HG03196 (cell line): Measurements from ENCODE around the gene ZMIZ1.
"Not testable (repeated sequence)": the region's sequence is repeated elsewhere in the genome, so short reads cannot be mapped to it uniquely, and the experiment has no call there.

ENCODE experiments used
- ATAC-seq: cut with Tn5 transposase; IDR thresholded peaks from one replicate; pipeline ENCODE4 v1.9.1; 2021; ENCODE audit not compliant: unreplicated experiment

Gene ZMIZ1

DNA sequence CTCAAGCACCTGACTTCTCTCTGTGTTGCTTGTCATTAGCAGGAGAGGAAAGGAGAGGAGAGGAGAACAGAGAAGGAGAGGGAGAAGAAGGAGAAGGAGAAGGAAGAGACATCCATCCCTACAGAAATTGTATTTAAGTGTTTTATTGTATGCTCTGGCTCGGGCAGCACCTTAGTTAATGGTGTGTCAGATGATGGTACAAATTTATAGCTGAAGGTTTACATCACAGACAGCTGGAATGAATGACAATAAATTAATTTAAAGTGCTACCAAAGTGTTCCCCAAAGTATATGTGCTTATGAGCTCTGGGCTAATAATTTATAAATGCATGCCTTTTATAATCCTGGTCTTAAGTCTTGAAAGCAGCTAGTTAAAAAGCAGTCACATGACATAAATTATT is 38.1 kb upstream of the ZMIZ1 start:
- no peak for ATAC-seq

DNA sequence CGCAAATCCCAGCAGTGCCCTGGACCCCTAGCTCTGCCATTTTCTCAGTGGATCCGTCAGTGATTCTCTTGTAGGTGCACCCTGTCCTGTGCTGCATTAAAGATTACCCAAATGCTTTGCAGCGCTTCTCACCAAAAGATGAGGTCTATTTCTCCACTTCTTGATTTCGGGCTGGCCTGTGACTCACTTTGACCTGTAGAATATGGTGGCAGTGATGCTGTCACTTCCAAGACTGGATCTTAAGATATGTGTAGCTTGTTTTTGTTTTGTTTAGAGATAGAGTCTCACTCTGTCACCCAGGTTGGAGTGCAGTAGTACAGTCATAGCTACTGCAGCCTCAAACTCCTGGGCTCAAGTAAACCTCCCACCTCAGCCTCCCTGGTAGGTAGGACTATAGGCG is 37.0 kb upstream of the ZMIZ1 start:
- ATAC-seq: no peak

- no peak for ATAC-seq
Measured at GRCh38 chr10:79034271-79034876, 34.4 kb upstream of the ZMIZ1 start.

DNA sequence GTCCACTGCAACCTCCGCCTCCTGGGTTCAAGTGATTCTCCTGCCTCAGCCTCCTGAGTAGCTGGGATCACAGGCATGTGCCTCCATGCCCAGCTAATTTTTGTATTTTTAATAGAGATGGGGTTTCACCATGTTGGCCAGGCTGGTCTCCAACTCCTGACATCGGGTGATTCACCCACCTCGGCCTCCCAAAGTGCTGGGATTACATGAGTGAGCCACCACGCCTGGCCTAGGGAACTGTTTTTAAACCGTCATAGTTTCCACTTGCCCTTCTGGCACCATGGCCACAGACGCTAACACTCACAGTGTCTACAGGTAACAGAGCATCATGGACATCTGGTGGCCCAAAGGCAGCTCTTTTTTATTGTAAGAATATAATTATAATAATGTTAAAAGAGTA is 32.4 kb upstream of the ZMIZ1 start:
- ATAC-seq: not testable (repeated sequence)

- ATAC-seq: no peak
Measured at GRCh38 chr10:79038104-79038840, 30.5 kb upstream of the ZMIZ1 start.

- ATAC-seq: no peak
Measured at GRCh38 chr10:79038841-79039201, 29.9 kb upstream of the ZMIZ1 start.

GRCh38 chr10:79042639-79043411 is 25.9 kb upstream of the ZMIZ1 start:
- no peak for ATAC-seq

- ATAC-seq: no peak
Measured at GRCh38 chr10:79044036-79044632, 24.6 kb upstream of the ZMIZ1 start.

GRCh38 chr10:79044846-79045245 is 23.9 kb upstream of the ZMIZ1 start:
- ATAC-seq: no peak

- ATAC-seq: no peak
Measured at GRCh38 chr10:79045566-79046175, 23.1 kb upstream of the ZMIZ1 start.

DNA sequence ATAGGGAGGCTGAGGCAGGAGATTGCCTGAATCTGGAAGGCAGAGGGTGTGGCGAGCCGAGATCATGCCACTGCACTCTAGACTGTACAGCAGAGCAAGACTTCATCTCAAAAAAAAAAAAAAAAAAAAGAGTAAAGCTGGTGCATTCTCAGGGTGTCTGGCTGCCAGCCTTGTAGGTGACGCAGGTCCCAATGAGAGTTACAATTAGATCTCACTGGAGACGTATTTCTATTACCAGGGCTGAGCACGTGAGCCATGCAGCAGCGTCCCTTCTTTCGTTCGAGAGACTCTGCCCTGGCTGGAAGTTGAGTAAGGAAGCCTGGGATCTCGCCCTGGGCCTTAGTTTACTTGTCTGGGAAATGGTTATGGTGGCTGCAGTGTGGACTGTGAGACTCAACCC is 22.4 kb upstream of the ZMIZ1 start:
- no peak for ATAC-seq

DNA sequence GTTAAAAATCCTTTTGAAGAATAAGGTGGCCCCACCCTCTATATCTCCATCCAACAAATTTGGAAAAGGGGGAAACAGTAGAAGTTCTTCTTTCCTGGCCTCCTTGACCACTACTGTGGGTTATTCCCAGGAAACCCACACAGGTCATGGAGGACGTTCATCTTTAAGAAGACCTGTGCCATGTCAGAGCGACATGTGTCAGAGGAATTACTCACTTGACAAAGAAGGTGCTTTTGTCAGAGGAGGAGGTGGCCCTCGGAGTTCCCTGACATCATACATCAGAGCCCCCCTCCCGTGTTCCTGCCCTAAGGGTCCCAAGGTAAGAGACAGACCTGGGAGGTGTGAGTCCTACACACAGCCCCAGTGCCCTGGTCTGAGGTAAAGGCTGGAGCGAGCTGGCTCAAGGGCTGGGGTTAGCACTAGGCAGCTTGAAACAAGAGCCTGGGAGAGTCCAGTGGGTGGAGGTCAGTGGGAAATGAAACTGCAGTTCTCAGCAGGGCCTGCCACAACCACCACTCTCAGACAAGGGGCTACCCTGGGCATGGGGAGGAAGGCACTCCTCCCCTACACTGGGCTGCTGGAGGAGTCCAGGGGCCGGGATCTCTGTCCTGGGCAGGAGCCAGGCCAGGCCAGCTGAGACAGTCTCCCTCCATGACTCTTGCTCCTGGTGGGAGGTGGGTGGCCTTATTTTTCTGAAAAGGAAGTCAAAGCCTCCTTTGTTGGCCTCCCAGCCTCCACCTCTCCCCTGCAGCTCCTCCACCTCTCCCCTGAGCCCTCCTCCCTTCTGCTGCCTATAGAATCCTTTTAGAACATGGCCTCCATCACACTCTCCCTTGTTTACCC is 21.8 kb upstream of the ZMIZ1 start:
- no peak for ATAC-seq

DNA sequence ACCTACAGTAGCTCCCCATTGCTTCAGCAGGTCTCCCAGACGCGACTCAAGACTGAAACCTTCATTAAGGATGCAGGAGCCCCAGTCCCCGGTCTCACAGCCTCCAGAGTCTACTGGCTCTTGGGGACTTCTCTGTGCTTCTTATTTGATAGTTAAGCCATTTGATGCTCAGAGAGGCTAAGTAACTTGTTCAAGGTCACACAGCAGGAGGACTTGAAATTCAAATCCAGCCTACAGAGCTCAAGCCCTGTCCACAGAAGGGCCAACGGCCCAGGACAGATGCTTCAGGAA is 21.2 kb upstream of the ZMIZ1 start:
- no peak for ATAC-seq

GRCh38 chr10:79047875-79048638 is 20.7 kb upstream of the ZMIZ1 start:
- ATAC-seq: no peak

DNA sequence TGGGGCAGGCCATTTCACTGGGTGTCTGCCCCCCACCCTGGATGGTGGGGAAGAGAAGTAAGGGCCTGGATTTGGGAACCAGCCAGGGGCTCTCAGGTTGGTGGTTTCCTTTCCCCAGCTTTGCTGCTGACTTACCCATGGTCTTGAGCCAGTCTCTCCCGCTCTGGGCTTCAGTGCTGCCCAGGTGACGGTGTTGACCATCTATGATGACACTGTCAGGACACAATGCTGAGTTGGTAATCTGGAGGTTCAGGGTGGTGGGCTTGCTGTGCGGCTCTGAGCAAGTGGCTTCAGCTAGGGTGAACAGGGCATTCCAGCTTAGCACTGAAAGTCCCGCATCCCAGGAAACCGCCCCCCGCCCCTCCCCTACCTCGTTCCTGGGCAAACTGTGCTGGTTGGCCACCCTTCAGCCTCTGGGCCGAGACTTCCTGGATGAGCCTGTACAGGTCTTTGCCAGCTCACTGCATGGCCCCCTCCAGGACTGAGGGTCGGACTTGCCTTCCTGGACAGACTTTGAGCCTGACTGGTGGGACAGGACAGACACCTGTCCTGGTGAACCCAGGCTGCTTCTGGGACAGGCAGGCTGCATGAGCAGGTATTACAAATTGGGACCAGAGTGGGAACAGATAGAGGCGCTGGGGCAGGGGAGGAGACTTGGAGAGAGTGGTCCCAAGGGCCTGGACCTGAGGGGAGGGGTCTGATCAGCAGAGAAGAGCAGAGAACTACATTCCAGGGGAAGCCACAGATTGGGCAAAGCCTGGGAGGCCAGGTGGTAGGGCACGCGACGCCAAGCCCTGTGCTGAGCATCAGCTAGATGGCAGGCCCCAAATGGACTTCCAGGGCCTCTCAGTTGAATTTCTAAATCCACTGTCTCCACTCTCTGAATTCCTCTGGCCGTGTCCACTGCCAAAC is 19.9 kb upstream of the ZMIZ1 start:
- ATAC-seq: no peak

- ATAC-seq: no peak
Measured at GRCh38 chr10:79049931-79050895, 18.6 kb upstream of the ZMIZ1 start.

DNA sequence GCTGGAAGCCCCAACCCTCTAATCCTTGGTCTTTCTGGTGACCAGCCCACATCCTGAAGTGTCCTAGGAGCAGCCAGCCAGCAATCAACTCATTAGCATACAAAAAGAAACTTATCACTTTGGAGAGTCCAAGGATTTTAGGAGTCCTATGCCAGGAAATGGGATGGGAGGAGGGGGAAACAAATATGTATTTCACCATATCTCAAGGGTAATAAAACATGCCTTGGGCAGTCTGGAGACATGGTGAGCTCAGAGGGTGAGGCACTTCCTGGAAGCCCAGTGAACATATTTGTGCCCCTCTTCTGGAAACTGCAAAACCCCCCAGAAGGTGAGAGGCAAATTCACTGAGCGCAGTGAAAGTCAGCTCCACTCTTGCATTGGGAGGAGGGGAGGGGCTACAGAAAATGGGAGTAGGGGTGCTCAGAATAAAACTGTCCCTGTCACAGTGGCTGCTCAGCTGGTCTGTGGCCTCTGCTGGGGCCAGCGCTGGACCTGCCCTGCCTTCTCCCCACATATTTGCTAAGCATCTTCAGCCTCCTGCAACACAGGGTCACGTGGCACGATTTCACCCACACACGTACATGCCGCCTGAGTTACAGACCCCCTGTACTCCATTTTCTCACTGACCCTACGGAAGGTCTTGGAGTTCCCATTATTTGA is 17.7 kb upstream of the ZMIZ1 start:
- ATAC-seq: no peak
